SHP77 (cell line): Measurements from ENCODE around the gene CCN2.

ENCODE experiments used
- DNase-seq, 2 experiments: peaks; one replicate each; lab custom pipeline; 2025; lab: John Stamatoyannopoulos, UW

CCN2 gene

GRCh38 chr6:131950767-131951575, at the start of gene CCN2:
Gene CCN2, minus strand, starts transcription at chr6:131951372. Its CDS starts 200 bp downstream, at chr6:131951172.
- DNase-seq, result no peak

- DNase-seq, result no peak
Measured at GRCh38 chr6:132000296-132000695, 49.1 kb upstream of the CCN2 start.

GRCh38 chr6:131999545-132000146, 48.5 kb upstream of the CCN2 start:
- DNase-seq, result no peak

GRCh38 chr6:131998255-131998982, 47.2 kb upstream of the CCN2 start:
- DNase-seq, result peak in 1 of 2 experiments; percentile 20

GRCh38 chr6:131997429-131998153, 46.4 kb upstream of the CCN2 start:
- no peak for DNase-seq

- no peak for DNase-seq
Measured at GRCh38 chr6:131995917-131996316, 44.7 kb upstream of the CCN2 start.

- no peak for DNase-seq
Measured at GRCh38 chr6:131992557-131992956, 41.4 kb upstream of the CCN2 start.

GRCh38 chr6:131989036-131989435, 37.9 kb upstream of the CCN2 start:
- no peak for DNase-seq

- no peak for DNase-seq
Measured at GRCh38 chr6:131982740-131983259, 31.6 kb upstream of the CCN2 start.

GRCh38 chr6:131981624-131981978, 30.4 kb upstream of the CCN2 start:
- DNase-seq, result no peak

- no peak for DNase-seq
Measured at GRCh38 chr6:131980791-131981623, 29.8 kb upstream of the CCN2 start.

GRCh38 chr6:131980338-131980790, 29.2 kb upstream of the CCN2 start:
- DNase-seq, result no peak

- DNase-seq, result no peak
Measured at GRCh38 chr6:131979515-131980337, 28.6 kb upstream of the CCN2 start.

- no peak for DNase-seq
Measured at GRCh38 chr6:131978522-131978921, 27.4 kb upstream of the CCN2 start.

- no peak for DNase-seq
Measured at GRCh38 chr6:131976545-131977061, 25.4 kb upstream of the CCN2 start.

- no peak for DNase-seq
Measured at GRCh38 chr6:131972741-131973140, 21.6 kb upstream of the CCN2 start.

GRCh38 chr6:131970076-131970859, 19.1 kb upstream of the CCN2 start:
- no peak for DNase-seq

GRCh38 chr6:131968656-131969055, 17.5 kb upstream of the CCN2 start:
- no peak for DNase-seq

- DNase-seq, result no peak
Measured at GRCh38 chr6:131967948-131968347, 16.8 kb upstream of the CCN2 start.
